GM12872 (cell line): ENCODE results near the gene NEURL1.

Source experiments
- CTCF ChIP-seq: IDR thresholded peaks from 3 replicates; pipeline ENCODE4 v1.5.1; 2011; ENCODE audit warnings: low read depth, mild to moderate bottlenecking, low read length, moderate library complexity; ENCODE audit not compliant: insufficient read depth

The NEURL1 gene

GRCh38 chr10:103534621-103535498 lies 41.4 kb downstream of the NEURL1 start:
- TF ChIP-seq CTCF = no peak

- TF ChIP-seq CTCF = no peak
These were observed 42.1 kb downstream of the NEURL1 start for GRCh38 chr10:103535595-103535994.

DNA sequence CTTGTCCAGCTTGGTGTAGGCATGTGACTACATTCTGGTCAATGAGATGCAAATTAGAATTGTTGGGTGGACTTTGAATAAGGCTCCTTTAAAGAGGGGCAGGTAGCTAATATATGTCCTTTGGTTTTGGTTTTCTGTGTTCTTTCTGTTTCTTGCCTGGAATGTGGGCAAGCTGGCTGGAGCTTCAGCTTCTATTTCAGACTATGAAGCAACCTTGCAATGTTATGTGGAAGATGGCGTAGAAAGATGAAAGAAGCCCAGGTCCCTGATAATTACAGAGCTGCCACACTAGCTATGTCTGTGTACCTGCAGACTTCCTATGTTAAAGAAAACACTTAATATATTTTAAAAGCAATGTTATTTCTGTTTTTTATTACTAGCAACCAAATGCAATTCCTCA lies 46.2 kb downstream of the NEURL1 start:
- no peak for TF ChIP-seq CTCF

GRCh38 chr10:103540722-103541121 lies 47.2 kb downstream of the NEURL1 start:
- TF ChIP-seq CTCF = no peak

DNA sequence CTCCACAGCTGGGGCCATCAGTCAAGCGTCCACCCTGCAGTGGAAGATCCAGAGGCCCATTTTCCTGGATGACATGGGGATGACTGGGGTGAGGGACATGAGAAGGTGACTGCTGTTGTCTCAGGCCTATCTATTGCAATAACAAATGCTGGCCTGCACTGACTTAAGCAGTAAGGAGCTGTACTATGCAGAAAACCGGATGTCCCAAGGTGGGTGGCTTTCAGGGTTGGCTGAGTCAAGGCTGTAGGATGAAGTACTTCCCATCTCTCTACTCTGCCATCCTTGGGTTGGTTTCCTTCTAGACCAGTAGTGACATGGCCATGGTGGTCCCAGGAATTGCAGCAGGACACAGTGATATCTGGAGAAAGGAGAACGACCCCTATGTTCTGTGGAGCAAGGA lies 48.1 kb downstream of the NEURL1 start:
- no peak for TF ChIP-seq CTCF

DNA sequence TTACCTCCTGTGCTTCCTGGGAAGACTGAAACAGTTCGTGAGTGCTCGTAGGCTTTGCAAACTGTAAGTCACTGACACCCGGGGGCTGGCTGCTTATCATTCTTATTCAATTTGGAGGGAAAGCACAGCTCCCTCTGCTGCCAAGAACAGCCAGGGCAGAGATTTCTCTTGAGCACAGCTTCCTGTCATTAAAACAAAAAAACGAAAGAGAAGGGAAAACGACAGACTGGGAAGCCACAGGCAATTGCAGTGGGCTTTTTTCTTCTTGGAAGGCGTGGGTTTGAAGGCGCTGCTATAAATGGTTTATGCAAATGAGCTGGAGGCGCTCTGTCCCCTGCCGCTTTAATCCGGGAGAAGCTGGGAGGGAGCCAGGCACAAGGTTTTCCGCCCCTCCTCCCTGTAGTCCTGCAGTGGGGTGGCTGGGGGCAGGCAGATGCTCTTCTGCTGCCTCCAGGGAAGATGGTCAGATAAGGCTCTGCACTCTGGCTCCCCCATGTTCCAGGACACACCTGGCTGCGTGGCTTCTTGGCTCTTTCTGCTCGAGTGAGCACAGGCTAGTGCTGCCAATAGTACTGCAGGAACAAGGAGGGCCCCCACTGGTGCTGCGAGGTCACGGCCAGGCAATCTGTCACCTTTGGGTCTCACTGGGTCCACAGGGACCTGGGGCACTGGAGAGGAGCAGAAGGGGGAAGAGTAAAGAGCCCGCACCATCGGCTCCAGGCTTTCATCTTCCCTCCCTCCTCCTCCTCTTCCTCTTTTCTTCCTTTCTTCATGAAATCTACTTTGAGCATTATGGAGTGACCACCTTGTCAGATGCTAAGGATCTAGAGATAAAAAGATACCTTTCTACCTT lies 49.5 kb downstream of the NEURL1 start:
- TF ChIP-seq CTCF = peak; percentile 56
